Suprapubic skin (tissue), 4 donors: Measurements from ENCODE around the gene TMEM18. TPM values are rescaled to one million over a fixed set of nuclear protein-coding genes. Genes with fewer than 3 reads are reported as not detected.
"Not testable (repeated sequence)": the region's sequence is repeated elsewhere in the genome, so short reads cannot be mapped to it uniquely, and the experiment has no call there.

Experiments used
- DNase-seq, 2 donors: peaks; one replicate each; pipeline ENCODE4 v3.0.0-alpha.2; 2019; ENCODE audit warnings: low spot score in 2 of 2
- H3K27ac ChIP-seq: fragments of 200-600 bp; sonication (generic); one replicate; pipeline ENCODE4 v1.5.1; 2019
- H3K27me3 ChIP-seq: fragments of 200-600 bp; sonication (generic); one replicate; pipeline ENCODE4 v1.5.1; 2019
- H3K36me3 ChIP-seq: fragments of 200-600 bp; sonication (generic); one replicate; pipeline ENCODE4 v1.5.1; 2019
- H3K4me1 ChIP-seq: fragments of 200-600 bp; sonication (generic); one replicate; pipeline ENCODE4 v1.5.1; 2019
- H3K4me3 ChIP-seq: fragments of 200-600 bp; sonication (generic); one replicate; pipeline ENCODE4 v1.5.1; 2019; ENCODE audit warnings: mild to moderate bottlenecking
- H3K9me3 ChIP-seq: fragments of 200-600 bp; sonication (generic); one replicate; pipeline ENCODE4 v1.5.1; 2019
- EP300 ChIP-seq: sonication (generic); formaldehyde crosslinking; IDR thresholded peaks from one replicate; pipeline ENCODE4 v1.6.1; 2017; ENCODE audit warnings: antibody characterized with exemption
- POLR2A ChIP-seq, 2 donors: fragments of 450-650 bp; IDR thresholded peaks; one replicate each; pipeline ENCODE4 v1.6.1; 2017; ENCODE audit warnings: antibody characterized with exemption in 2 of 2, mild to moderate bottlenecking in 2 of 2, moderate library complexity in 2 of 2
- POLR2AphosphoS5 ChIP-seq, 3 donors: sonication (generic); formaldehyde crosslinking; IDR thresholded peaks; one replicate each; pipeline ENCODE4 v1.6.1; 2017; ENCODE audit warnings: antibody characterized with exemption in 3 of 3
- WGBS: methylation state at CpG from one replicate; pipeline ENCODE4 v1.1.5; 2018; 5-methylcytosine and 5-hydroxymethylcytosine counted together
- total RNA-seq, 4 donors: library from RNA; depleted of rRNA; stranded (reverse); fragments of >200 nt; gene quantifications; one replicate each; pipeline ENCODE4 v1.1.0, GENCODE V29; 2016
- TF ChIP-seq, protein P1 (sequence below), 2 donors: fragments of 200-600 bp in 1 of 2; fragments of 450-650 bp in 1 of 2; sonication (generic) in 1 of 2; IDR thresholded peaks; one replicate each; pipeline ENCODE4 v1.5.1; 2016 to 2019; ENCODE audit warnings: antibody characterized with exemption in 2 of 2, mild to moderate bottlenecking in 1 of 2, moderate library complexity in 1 of 2

The TMEM18 gene
- total RNA-seq, 4 donors from 2014 or later, result 20.4 to 24.6 (median 22.0) TPM

- Histone ChIP-seq H3K36me3 (no peaks in the 10 kb centered on the region), H3K4me1 (peaks cover 5% of the 10 kb centered on the region), H3K9me3 (no peaks in the 10 kb centered on the region), H3K27ac (no peak overlapping the region), H3K4me3 (no peak overlapping the region), H3K27me3 (no peaks in the 10 kb centered on the region)
- 70% methylated on average over 7 of the region's 7 CpGs for WGBS
- DNase-seq, result no peak
- TF ChIP-seq, protein P1, sequence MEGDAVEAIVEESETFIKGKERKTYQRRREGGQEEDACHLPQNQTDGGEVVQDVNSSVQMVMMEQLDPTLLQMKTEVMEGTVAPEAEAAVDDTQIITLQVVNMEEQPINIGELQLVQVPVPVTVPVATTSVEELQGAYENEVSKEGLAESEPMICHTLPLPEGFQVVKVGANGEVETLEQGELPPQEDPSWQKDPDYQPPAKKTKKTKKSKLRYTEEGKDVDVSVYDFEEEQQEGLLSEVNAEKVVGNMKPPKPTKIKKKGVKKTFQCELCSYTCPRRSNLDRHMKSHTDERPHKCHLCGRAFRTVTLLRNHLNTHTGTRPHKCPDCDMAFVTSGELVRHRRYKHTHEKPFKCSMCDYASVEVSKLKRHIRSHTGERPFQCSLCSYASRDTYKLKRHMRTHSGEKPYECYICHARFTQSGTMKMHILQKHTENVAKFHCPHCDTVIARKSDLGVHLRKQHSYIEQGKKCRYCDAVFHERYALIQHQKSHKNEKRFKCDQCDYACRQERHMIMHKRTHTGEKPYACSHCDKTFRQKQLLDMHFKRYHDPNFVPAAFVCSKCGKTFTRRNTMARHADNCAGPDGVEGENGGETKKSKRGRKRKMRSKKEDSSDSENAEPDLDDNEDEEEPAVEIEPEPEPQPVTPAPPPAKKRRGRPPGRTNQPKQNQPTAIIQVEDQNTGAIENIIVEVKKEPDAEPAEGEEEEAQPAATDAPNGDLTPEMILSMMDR (IDR thresholded peaks at IDR 0.05), result no peak
- no peak for TF ChIP-seq POLR2A (IDR thresholded peaks at IDR 0.05)
- no peak for TF ChIP-seq POLR2AphosphoS5 (IDR thresholded peaks at IDR 0.05)
- no peak for TF ChIP-seq EP300
These were observed 11.4 kb upstream of the TMEM18 start for GRCh38 chr2:688504-689076.

DNA sequence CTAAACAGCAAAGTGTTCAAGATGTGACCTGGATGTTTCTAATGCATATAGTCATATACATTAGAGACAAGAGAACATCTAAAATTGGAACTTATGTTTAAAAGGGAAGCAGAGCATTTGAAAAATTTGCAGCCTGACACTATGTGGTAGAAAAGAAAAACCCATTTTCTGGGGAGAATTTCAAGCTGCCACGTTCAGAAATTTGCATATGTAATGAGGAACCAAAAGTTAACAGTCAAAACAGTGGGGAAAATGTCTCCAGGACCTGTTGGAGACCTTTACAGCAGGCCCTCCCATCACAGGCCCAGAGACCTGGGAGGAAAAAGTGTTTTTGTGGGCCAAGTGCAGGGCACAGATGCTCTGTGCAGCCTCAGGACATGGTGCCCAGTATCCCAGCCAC, 8.2 kb upstream of the TMEM18 start:
- H3K36me3 ChIP-seq, result no peaks in the 10 kb centered on the region
- TF ChIP-seq EP300 (no peak), POLR2AphosphoS5 (IDR thresholded peaks at IDR 0.05) (no peak), POLR2A (IDR thresholded peaks at IDR 0.05) (no peak)
- TF ChIP-seq, protein P1 (IDR thresholded peaks at IDR 0.05), result no peak
- no peaks in the 10 kb centered on the region for H3K27me3 ChIP-seq
- 64% methylated on average over 1 of the region's 1 CpG for WGBS
- no peak overlapping the region for H3K4me3 ChIP-seq
- peaks cover 5% of the 10 kb centered on the region for H3K4me1 ChIP-seq
- no peak for DNase-seq
- no peak overlapping the region for H3K27ac ChIP-seq
- H3K9me3 ChIP-seq, result no peaks in the 10 kb centered on the region

- not testable (repeated sequence) for H3K27me3 ChIP-seq, H3K36me3 ChIP-seq, H3K27ac ChIP-seq, DNase-seq, H3K4me3 ChIP-seq, H3K4me1 ChIP-seq, H3K9me3 ChIP-seq
- 94% methylated on average over 2 of the region's 2 CpGs for WGBS
These were observed 7.7 kb upstream of the TMEM18 start for GRCh38 chr2:684913-685312.

GRCh38 chr2:682226-682625, 5.0 kb upstream of the TMEM18 start:
- H3K9me3 ChIP-seq, result no peaks in the 10 kb centered on the region
- no peaks in the 10 kb centered on the region for H3K36me3 ChIP-seq
- DNase-seq, result no peak
- TF ChIP-seq POLR2A (IDR thresholded peaks at IDR 0.05), result no peak
- TF ChIP-seq, protein P1 (IDR thresholded peaks at IDR 0.05), result no peak
- no peak for TF ChIP-seq EP300
- TF ChIP-seq POLR2AphosphoS5 (IDR thresholded peaks at IDR 0.05), result no peak
- H3K27ac ChIP-seq, result no peak overlapping the region
- no peak overlapping the region for H3K4me3 ChIP-seq
- H3K27me3 ChIP-seq, result no peaks in the 10 kb centered on the region
- H3K4me1 ChIP-seq, result no peaks in the 10 kb centered on the region

DNA sequence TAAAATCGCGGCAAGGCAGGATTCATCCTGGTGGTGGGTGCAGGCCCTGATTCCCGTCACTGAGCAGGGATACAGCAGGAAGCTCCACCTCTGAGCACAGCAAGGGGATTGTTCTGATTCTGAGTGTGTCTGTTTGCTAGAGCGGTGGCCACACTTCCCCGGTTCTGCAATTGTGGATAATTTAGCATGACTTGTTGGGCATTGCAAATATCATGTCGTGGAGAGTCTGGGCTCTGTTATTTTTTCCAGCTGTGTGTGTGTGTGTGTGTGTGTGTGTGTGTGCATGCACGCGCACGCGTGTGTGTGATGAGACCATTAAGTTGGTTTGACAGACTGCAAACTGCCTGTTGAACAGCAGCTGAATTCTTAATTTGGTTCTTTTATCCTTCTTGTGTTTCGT, 4.1 kb upstream of the TMEM18 start:
- TF ChIP-seq, protein P1 (IDR thresholded peaks at IDR 0.05), result no peak
- TF ChIP-seq POLR2AphosphoS5 (IDR thresholded peaks at IDR 0.05), result no peak
- TF ChIP-seq POLR2A (IDR thresholded peaks at IDR 0.05), result no peak
- no peak for TF ChIP-seq EP300
- 90% methylated on average over 11 of the region's 11 CpGs for WGBS

DNA sequence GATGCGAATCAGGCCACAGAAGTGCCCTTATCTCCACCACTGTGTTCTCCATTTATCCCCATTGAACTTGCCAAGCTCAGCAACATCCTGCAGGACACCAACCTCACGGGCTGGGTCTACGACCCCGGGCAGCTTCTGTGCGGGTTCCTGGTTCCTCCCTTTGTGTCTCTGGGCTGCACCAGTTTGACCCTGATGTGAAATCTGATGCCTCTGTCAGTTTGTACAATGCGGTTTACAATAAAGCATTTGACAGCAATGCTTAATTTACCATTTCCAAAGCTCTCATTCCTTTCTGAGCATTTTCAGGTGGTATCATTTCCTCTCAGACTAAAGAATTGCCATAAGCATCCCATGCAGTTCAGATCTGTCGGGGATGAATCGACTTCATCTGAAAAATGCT, 3.3 kb upstream of the TMEM18 start:
- Histone ChIP-seq H3K27me3 (no peaks in the 10 kb centered on the region), H3K9me3 (no peaks in the 10 kb centered on the region), H3K4me3 (no peak overlapping the region), H3K36me3 (no peaks in the 10 kb centered on the region), H3K27ac (no peak overlapping the region), H3K4me1 (peaks cover 9% of the 10 kb centered on the region)
- DNase-seq, result no peak
- TF ChIP-seq POLR2AphosphoS5 (IDR thresholded peaks at IDR 0.05) (no peak), EP300 (no peak)
- TF ChIP-seq, protein P1 (IDR thresholded peaks at IDR 0.05), result no peak
- WGBS, result 79% methylated on average over 8 of the region's 8 CpGs

More for the DNA sequence above, 4.1 kb upstream of the TMEM18 start:
- no peaks in the 10 kb centered on the region for H3K27me3 ChIP-seq
- no peaks in the 10 kb centered on the region for H3K36me3 ChIP-seq
- H3K9me3 ChIP-seq, result no peaks in the 10 kb centered on the region
- no peak overlapping the region for H3K27ac ChIP-seq
- no peak for DNase-seq
- H3K4me1 ChIP-seq, result peaks cover 1% of the 10 kb centered on the region
- no peak overlapping the region for H3K4me3 ChIP-seq
